ENCODE results near the gene DZIP1L.
"Not testable (repeated sequence)": the region's sequence is repeated elsewhere in the genome, so short reads cannot be mapped to it uniquely, and the experiment has no call there.

Gene DZIP1L, protein sequence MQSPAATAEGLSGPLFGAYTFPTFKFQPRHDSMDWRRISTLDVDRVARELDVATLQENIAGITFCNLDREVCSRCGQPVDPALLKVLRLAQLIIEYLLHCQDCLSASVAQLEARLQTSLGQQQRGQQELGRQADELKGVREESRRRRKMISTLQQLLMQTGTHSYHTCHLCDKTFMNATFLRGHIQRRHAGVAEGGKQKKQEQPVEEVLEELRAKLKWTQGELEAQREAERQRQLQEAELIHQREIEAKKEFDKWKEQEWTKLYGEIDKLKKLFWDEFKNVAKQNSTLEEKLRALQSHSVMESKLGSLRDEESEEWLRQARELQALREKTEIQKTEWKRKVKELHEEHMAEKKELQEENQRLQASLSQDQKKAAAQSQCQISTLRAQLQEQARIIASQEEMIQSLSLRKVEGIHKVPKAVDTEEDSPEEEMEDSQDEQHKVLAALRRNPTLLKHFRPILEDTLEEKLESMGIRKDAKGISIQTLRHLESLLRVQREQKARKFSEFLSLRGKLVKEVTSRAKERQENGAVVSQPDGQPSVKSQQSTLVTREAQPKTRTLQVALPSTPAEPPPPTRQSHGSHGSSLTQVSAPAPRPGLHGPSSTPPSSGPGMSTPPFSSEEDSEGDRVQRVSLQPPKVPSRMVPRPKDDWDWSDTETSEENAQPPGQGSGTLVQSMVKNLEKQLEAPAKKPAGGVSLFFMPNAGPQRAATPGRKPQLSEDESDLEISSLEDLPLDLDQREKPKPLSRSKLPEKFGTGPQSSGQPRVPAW

DNA sequence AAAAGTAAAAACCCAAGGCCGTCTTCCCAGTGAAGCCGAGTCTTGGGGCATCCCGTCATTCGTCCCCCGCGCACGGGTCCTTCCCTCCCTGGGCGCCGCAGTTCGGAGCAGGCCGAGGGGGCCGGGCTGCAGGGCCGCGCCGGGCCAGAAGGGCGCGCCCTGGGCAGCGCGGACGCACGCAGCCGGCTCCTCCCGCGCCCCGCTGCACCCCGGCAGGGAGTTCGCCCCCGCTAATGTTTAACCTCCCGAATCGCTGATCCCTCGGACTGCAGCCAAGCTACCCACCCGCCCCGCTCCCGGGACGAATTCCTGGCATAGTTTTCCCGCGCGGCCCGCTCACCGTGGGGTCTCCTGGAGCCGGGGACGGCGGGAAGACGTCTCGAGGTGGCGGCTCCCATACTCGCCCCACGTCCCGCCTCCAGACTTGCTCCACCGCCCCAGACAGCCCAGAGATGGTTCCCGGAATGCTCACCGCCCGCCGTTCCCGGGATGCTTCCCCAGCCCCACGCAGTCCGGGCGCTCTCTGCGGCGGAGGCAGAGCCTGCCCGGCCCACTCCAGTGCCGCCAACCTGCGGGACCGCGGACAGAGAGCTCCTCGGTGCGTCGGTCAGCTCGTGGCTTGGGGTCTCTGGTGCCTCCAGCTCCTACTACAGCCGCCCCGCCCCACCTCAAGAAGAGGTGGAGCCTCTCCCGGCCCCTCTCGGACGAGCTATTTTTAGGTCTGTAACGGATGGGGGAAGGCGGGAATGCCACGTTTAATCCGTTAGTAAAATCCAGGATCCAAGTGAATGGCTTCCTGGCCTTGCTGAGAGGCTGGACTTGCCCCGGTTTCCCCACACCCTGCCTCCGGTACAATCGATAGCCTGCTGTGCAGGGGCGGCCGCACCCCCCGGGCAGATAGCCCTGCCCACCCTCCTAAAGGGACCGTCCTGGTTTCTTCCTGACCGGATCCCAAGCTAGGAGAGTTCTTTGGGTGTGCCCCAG lies at the start of gene DZIP1L:
TSS of gene DZIP1L (minus strand) at position 621 of the 984 bp plus-strand sequence. CDS start 11,637 bp downstream, outside the sequence.
- ATAC-seq (peak; percentile 81), DNase-seq (peak; percentile 57)

DNA sequence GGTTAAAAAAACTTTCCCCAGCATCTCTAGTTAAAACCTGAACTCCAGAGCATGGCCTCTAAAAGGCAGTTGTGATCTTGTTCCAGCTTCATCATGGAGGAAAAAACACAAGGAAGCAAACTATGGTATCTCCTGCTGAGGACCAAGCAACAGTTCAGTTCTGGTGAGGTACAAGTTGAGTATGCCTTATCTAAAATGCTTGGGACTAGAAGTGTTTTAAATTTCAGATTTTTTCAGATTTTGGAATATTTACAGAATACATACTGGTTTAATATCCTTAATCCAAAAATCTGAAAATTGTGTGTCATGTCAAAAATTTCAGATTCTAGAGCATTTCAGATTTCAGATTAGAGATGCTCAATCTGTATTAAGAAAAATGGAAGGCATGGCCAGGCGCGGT lies 49.7 kb upstream of the DZIP1L start:
- ATAC-seq, result no peak
- DNase-seq, result no peak

DNA sequence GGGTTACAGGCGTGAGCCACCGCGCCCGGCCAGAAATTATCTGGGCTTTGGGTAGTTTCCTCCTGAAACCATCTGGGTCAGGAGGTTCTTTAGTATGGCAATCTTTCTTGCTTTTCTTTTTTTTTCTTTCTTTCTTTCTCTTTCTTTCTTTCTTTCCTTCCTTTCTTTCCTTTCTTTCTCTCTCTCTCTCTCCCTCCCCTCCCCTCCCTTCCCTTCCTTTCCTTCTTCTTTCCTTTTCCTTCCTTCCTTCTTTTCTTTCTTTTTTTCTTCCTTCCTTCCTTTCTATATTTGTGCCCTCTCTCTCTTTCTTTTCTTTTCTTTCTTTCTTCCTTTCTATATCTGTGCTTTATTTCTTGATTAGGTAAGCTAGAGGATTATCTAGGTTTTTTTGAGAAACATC lies 42.3 kb upstream of the DZIP1L start:
- DNase-seq, result no peak

DNA sequence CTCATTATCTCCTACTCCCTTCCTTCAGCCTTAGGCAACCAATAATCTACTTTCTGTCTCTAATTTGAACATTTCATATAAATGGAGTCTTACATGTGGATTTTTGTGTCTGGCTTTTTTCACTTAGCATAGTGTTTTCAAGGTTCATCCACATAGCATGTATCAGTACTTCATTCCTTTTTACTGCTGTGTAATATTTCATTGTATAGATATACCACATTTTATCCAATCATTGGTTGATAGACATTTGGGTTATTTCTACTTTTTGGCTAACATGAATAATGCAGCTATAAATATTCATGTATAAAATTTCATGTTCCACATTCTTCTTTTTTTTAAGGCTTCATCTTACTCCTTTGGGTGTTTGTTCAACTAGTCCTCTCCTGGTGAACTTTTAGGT lies 39.1 kb upstream of the DZIP1L start:
- no peak for ATAC-seq
- DNase-seq, result no peak

More for the DNA sequence above, 42.3 kb upstream of the DZIP1L start:
- no peak for ATAC-seq

DNA sequence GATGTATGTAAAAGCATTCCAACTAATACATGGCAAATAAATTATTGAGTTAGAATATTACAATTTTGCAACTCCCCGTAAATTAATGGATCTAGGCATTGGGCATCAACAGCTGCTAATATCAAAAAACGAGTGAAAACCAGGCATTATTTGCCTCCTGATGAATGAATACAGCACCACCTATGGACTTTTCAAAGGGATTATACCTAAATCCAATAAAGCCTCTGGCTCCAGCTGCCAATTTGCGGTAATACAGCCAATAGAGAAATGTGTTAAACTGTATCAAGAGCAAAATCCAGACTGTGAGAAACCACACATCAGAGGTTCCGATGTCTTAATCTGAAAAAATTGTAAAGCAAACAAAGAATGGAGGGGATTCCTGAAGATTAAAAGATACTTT lies 33.1 kb upstream of the DZIP1L start:
- no peak for ATAC-seq
- no peak for DNase-seq

DNA sequence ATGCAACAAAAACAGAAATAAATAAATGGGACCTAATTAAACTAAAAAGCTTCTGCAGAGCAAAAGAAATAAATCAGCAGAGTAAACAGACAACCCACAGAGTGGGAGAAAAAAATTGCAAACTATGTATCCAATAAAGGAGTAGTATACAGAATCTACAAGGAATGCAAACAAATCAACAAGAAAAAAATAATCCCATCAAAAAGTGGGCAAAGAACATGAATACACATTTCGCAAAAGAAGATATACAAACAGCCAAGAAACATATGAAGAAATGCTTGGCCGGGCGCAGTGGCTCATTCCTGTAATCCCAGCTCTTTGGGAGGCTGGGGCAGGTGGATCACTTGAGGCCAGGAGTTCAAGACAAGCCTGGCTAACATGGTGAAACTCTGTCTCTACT lies 26.8 kb upstream of the DZIP1L start:
- not testable (repeated sequence) for DNase-seq, ATAC-seq

DNA sequence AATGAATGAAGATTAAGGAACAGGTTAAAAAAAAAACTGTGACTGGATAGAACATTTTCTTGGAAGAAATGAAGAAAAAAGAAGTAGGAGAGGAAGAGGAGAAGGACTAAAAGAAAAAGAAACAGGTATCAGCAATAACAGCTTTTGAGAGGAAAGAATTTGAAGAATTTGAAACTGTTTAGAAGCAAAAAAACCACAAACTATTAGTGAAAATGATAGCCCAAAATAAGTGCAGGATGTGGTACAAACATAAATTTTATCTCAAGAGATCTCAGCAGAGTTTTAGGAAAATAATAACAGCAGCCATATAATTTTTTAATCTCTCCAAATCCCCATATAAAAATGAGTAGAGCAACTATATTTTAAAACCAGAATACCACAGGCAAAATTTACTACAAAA lies 25.5 kb upstream of the DZIP1L start:
- DNase-seq (no peak), ATAC-seq (no peak)

DNA sequence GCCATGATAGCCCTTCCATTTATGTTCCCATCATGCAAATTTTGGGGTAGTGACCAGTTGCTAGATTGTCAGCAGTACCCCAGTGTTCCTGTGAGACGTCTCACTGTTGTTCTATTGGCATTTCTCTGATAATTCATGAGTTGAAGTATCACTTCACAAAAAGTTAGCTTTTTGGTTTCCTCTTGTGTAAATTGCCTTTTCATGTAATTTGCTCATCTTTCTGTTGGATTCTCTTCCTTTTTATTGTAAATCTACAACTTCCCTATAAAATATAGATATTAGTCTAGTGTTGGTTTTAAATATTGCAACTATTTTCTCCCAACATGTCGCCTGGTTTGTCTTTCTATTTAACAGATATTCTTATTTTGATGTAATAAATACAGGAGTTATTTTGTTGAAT lies 24.3 kb upstream of the DZIP1L start:
- DNase-seq (no peak), ATAC-seq (no peak)

DNA sequence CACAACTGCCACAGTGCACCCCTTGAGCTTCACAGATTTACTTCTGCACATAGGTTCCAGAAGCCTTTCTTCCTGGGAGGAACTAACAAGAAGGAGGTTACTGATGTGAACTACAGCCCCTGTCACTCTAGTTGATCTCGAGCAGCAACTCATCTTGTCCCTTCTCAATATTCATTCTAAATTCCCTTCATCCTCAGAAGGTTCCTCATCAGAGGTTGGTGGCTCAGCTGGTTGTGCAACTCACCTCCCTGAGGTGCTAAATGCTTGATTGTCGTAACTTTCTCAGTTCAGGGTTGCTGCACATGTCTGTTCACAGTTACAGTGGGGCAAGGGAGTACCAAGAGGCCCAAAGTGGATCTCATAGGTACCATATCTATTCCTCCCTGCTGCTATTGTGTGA lies 22.5 kb upstream of the DZIP1L start:
- no peak for ATAC-seq
- DNase-seq, result no peak

DNA sequence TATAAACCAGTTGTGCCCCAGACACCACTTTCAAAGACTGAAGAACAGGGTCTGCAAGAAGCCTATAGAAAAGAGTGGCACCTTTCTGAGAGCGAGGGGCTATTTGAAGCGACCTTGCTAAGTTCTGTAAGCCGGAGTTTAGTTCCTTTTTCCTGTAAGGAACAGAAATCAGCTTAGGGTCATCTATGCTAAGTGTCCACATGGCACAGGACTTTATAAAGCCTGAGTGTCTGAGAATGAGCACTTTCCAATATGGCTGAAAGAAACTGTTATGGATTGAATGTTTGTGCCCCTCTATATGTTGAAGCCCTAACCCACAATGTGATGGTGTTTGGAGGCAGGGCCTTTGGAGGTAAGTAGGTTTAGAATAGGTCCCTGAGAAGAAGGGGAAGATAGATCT lies 20.8 kb upstream of the DZIP1L start:
- DNase-seq (no peak), ATAC-seq (no peak)

DNA sequence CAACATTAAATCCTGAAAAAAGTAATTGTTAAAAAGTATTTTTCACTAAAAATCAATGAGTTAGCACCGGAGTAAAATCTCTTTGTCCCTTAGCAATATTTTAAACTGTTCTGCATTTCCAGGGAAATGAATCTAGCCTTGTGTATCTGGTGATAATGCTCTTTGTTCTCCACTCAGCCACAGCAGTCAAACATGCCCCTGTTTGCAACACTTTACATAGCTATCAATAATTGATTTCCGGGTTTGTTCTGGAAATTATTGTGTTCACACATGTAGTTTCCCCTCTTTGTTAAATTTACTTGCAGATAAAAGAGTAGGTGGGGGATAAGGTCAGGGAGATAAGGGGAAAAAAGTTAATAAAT lies 20.4 kb upstream of the DZIP1L start:
- ATAC-seq (no peak), DNase-seq (no peak)

DNA sequence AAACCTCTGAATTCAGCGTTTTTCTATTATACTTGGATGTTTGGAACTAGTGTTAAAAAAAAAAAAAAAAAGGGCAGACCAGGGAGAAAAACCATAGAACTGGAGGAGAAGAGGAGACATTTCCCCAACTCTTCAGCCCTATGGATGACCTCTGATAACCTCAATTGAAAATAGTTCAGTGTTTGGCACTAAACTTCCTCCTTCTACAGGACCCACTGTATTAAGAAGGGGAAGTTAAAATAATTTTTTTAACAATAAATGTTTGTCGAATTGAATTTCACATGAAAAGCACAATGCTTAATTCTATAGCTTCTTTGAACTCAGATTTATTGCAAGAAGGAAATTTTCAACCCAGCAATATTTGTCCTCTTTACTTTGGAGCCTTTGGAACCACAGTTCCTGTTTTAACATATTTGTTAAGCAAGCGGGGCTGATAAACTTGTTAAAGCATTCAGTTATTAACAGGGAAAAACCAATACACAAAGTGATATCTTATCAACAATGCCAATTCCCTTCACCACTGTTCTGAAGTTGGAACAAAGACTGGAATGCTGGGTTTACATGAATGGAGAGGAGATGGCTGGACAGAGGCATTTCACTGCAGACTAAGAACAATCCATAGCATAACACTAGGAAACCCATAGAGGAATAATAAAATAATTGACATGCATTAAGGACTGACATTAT lies 19.9 kb upstream of the DZIP1L start:
- DNase-seq, result no peak
- no peak for ATAC-seq

DNA sequence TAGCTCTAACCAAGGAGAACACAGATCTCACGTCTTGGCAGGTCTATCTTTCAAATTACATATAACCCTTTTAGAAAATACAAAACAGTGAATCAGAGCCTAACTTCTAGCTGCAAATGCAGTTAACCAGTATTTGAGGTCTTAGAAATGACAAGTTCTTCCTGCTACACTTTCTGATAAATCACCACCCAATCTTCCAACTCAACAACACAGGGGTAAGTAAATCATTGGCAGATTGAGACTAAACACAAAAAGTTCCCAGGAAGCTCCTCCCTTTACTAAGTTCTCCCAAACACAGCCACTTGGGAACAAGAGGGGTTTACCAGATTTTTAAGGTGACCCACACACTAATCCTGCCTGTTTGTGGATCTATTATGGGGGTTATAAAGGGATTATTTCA lies 16.8 kb upstream of the DZIP1L start, which contains the start of gene A4GNT:
TSS of gene A4GNT (minus strand) at position 152 of the 400 bp plus-strand sequence. CDS start 1,134 bp downstream, outside the sequence.
- no peak for DNase-seq
- no peak for ATAC-seq

DNA sequence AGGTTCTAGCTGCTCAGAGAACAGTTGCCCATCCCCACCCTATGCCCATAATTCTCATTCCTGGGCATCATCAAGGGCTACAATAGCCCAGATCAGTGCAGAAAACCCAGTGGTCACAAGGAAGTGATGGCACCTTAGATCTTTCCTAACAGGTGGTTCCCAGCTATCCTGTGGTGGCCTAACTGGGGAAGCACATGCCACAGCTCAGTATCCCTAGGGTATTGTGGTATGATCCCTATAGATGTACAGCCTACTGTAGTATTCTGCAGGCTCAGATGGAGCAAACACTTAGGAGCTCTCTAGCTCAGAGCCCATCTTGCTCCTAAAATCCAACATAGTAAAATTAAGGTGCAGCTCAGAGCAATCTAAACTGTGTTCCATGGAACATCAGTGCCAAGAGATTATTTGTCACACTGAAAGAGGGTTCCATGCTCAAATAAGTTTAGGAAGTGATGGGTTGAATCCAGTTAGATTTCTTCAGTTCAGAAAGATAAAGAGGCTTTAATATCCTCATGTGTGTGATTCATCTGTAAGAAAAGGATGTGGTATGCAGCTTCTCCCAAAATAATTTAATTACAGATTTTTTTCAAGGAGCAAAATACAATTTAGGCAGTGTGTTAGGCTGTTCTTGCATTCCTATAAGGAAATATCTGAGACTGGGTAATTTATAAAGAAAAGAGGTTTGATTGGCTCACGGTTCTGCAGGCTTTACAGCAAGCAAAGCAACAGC lies 12.4 kb upstream of the DZIP1L start:
- ATAC-seq (no peak), DNase-seq (no peak)

DNA sequence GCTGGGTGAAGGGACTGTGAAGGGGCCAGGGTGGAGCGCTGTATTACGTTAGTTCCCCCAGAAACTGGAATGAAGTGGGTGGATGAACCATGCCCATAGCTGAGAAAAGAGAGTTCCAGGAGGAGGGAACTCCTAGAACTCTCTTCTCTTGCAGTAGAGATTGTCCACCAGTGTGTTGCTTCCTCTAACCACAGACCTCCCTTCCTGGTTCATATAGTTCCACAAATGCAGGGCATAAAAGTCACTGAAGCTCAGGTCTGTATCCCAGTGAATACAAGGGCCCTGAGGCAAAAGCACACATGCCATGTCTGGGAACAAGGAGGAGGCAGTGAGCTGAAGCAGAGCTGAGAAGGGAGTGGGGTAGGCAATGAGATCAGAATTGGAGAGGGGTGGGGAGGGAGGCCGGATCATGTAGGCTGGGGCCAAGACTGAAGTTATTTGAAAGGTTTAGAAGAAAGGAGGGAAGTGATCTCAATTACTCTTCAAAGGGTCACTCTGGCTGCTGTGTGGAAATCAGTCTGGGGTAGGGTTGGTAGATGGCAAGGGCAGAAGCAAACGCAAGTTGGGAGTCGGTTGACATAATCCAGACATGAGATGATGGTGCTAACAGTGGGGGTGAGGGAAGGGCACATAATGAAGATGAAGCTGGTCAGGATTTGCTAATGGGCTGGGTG lies 10.3 kb upstream of the DZIP1L start:
- ATAC-seq (no peak), DNase-seq (no peak)

DNA sequence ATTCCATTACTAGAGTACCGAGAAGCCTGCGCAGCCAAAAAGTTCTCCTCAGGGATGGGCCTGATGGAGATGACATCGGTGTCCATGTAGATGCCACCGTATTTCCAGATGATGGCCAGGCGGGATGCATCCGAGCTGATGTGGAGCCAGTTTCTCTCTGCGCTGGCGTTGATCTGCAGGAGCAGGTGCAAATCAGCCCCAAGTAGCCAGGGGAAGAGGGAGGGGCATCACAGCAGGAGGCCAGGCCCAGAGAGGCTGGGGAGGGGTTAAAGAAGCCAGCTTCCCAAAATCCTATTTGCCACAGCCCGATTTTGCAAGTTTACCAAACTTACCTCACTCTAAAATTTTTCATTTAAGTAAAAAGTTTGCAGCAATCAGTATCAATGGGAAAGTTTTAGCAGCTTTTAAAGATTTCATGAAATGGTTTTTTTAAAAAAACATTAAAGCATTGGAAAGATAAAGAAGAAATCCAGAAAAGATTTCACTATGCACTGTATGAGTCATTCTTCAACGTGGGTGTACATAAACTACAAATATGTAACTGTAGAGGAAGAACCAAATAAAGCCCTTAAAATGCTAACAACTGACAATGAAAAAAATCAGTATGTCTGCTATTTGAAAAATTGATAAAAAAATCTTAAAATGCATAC lies 9.4 kb upstream of the DZIP1L start:
- DNase-seq, result no peak
- no peak for ATAC-seq

DNA sequence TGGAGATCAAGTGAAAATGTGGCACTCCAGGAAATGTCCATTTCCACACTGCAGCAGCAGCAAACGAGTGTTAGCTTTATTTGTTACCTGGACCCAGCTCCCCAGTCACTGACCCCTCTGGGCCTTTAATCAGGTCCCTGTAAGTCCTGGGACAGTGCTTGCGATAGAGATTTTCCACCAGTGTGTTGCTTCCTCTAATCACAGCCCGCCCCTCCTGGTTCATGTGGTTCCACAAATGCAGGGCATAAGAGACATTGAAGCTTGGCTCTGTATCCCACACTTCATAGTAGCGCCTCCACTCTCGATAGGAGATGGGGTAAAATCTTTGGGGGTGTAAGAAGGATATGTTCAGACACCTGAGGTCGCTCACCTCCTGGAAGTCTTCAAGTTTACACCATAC lies 8.8 kb upstream of the DZIP1L start:
- ATAC-seq, result no peak

DNA sequence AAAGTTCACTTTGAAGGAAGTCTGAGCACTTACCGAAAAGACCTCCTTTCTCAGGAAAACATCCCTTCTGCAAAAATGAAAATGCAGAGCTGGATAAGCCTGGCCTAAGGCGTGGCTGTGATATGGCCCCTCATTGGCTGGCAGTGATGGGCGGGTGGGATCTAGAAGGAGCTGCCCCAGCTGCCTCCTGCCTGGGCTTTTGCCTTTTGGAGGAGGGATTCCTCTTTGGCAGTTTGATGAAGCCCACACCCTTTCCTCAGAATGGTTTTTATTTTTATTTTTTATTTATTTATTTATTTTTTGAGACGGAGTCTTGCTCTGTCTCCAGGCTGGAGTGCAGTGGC lies 4.0 kb upstream of the DZIP1L start:
- no peak for ATAC-seq
- DNase-seq, result no peak

More for the DNA sequence above, 8.8 kb upstream of the DZIP1L start:
- no peak for DNase-seq

DNA sequence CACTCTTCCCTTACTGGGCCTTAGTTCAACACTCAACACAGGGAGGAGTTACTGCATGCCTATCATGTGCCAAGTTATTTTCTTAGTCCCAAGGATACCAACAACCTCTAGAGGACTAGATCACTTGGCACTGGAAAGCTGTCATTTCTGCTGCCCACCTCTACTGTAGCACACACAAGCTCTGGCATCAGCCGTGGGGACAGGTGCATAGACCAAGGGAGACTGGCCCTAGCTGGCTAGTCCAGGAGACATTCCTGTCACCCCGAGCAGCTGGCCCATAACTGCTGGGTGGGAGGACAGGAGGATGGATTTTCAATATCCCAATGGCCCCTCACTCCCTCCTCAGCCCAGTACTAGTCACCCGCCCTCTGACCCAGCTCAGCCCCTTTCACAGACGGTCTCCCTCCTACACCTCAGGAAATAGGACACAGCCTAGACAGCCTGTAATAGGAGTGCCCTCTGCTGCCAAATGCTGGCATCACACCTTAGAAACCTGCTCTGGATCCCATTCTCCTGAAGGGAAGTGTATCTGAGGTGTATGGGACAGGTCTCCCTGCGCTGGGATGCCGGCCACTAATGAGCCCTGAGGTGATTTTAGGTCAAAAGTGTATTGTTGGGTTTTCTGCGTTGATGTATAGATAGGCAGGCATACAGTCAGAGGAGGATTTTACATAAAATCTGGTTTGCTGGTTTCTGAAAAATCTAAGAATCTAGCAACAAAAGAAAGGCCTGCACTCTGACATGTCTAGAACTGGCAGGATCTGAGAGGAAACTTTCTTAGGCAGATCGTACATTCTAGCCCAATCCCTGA lies 3.4 kb upstream of the DZIP1L start:
- peak; percentile 77 for ATAC-seq
- peak; percentile 71 for DNase-seq

Measured in stimulated activated naive CD8-positive, alpha-beta T cell treated with anti-CD3 and anti-CD28 coated beads, Interleukin-15, Interleukin-2, amounts not matched to agents 100 U/mL and 50 U/mL, for 24 hours (primary cell).